SIG-M5 (cell line): Measurements from ENCODE around the gene BIRC2.
"Not testable (repeated sequence)": the region's sequence is repeated elsewhere in the genome, so short reads cannot be mapped to it uniquely, and the experiment has no call there.

ENCODE experiments used
- DNase-seq: peaks from one replicate; lab custom pipeline; 2025; lab: John Stamatoyannopoulos, UW

The BIRC2 gene

GRCh38 chr11:102323542-102324251, 23.3 kb upstream of the BIRC2 start:
- DNase-seq = no peak

GRCh38 chr11:102325088-102325487, 21.9 kb upstream of the BIRC2 start:
- no peak for DNase-seq

- no peak for DNase-seq
Observed at GRCh38 chr11:102328748-102329147, 18.3 kb upstream of the BIRC2 start.

- no peak for DNase-seq
Observed at GRCh38 chr11:102330231-102330630, 16.8 kb upstream of the BIRC2 start.

GRCh38 chr11:102331341-102331740, 15.7 kb upstream of the BIRC2 start:
- DNase-seq = no peak

- no peak for DNase-seq
Observed at GRCh38 chr11:102332611-102332994, 14.4 kb upstream of the BIRC2 start.

GRCh38 chr11:102338479-102339010, 8.5 kb upstream of the BIRC2 start:
- DNase-seq = no peak

GRCh38 chr11:102341311-102341710, 5.7 kb upstream of the BIRC2 start:
- not testable (repeated sequence) for DNase-seq

- DNase-seq = no peak
Observed at GRCh38 chr11:102341844-102342318, 5.1 kb upstream of the BIRC2 start.

GRCh38 chr11:102343809-102344208, 3.2 kb upstream of the BIRC2 start:
- DNase-seq = no peak

- no peak for DNase-seq
Observed at GRCh38 chr11:102345904-102346303, 1.1 kb upstream of the BIRC2 start.

GRCh38 chr11:102346456-102346747, 612 bp upstream of the BIRC2 start:
- no peak for DNase-seq

GRCh38 chr11:102347462-102348370, 702 bp downstream of the BIRC2 start:
- DNase-seq = no peak

GRCh38 chr11:102357116-102357515, 10.1 kb downstream of the BIRC2 start:
- no peak for DNase-seq

GRCh38 chr11:102359372-102359771, 12.4 kb downstream of the BIRC2 start:
- DNase-seq = no peak

- DNase-seq = no peak
Observed at GRCh38 chr11:102360681-102361080, 13.7 kb downstream of the BIRC2 start.

GRCh38 chr11:102361086-102362031, 14.3 kb downstream of the BIRC2 start:
- no peak for DNase-seq

GRCh38 chr11:102364991-102365390, 18.0 kb downstream of the BIRC2 start:
- DNase-seq = no peak

- DNase-seq = no peak
Observed at GRCh38 chr11:102367364-102367763, 20.4 kb downstream of the BIRC2 start.

GRCh38 chr11:102368472-102368871, 21.5 kb downstream of the BIRC2 start:
- DNase-seq = no peak

- not testable (repeated sequence) for DNase-seq
Observed at GRCh38 chr11:102374633-102375424, 27.8 kb downstream of the BIRC2 start.
